H9 (cell line): Measurements from ENCODE around the gene MFSD12. TPM values are rescaled to one million over a fixed set of nuclear protein-coding genes. Genes with fewer than 3 reads are reported as not detected.

Experiments used
- DNase-seq: peaks from one replicate; pipeline ENCODE4 v3.0.0-alpha.2; 2017
- H2AFZ ChIP-seq: one replicate; pipeline ENCODE4 v1.6.1; 2013; ENCODE audit warnings: mild to moderate bottlenecking, low read length, control low read depth, moderate library complexity
- H2AK5ac ChIP-seq: 2 replicates; pipeline ENCODE4 v1.6.1; 2013; ENCODE audit warnings: low read length, control low read depth, mixed read lengths; ENCODE audit not compliant: insufficient read length
- H2BK120ac ChIP-seq: one replicate; pipeline ENCODE4 v1.6.1; 2013; ENCODE audit warnings: low read depth, mild to moderate bottlenecking, low read length, control low read depth, inconsistent platforms; ENCODE audit not compliant: poor library complexity, severe bottlenecking
- H2BK12ac ChIP-seq: 2 replicates; pipeline ENCODE4 v1.6.1; 2013; ENCODE audit warnings: low read length, control low read depth, mixed read lengths, low read depth; ENCODE audit not compliant: insufficient read length
- H2BK15ac ChIP-seq: 2 replicates; pipeline ENCODE4 v1.6.1; 2013; ENCODE audit warnings: low read depth, low read length, control low read depth
- H2BK20ac ChIP-seq: one replicate; pipeline ENCODE4 v1.6.1; 2013; ENCODE audit warnings: low read depth, mild to moderate bottlenecking, low read length, control low read depth, inconsistent platforms; ENCODE audit not compliant: poor library complexity, severe bottlenecking
- H2BK5ac ChIP-seq: 2 replicates; pipeline ENCODE4 v1.6.1; 2013; ENCODE audit warnings: low read length, control low read depth, mixed read lengths; ENCODE audit not compliant: insufficient read length
- H3K14ac ChIP-seq: 2 replicates; pipeline ENCODE4 v1.6.1; 2013; ENCODE audit warnings: low read length, control low read depth; ENCODE audit not compliant: insufficient read depth
- H3K18ac ChIP-seq: 2 replicates; pipeline ENCODE4 v1.6.1; 2013; ENCODE audit warnings: low read depth, mild to moderate bottlenecking, mixed read lengths, low read length, control low read depth; ENCODE audit not compliant: insufficient read length
- H3K23ac ChIP-seq: 2 replicates; pipeline ENCODE4 v1.6.1; 2013; ENCODE audit warnings: low read length, control low read depth, mixed read lengths, low read depth; ENCODE audit not compliant: insufficient read length
- H3K23me2 ChIP-seq: 2 replicates; pipeline ENCODE4 v1.6.1; 2013; ENCODE audit warnings: low read depth, mild to moderate bottlenecking, mixed read lengths, low read length, control low read depth; ENCODE audit not compliant: insufficient read length, poor library complexity, severe bottlenecking
- H3K27ac ChIP-seq: 2 replicates; pipeline ENCODE4 v1.5.1; 2013; ENCODE audit warnings: low read length, control low read depth, mixed read lengths, low read depth; ENCODE audit not compliant: insufficient read length
- H3K27me3 ChIP-seq: 2 replicates; pipeline ENCODE4 v1.6.1; 2013; ENCODE audit warnings: low read length, control low read depth, inconsistent platforms; ENCODE audit not compliant: insufficient read depth
- H3K4ac ChIP-seq: 2 replicates; pipeline ENCODE4 v1.6.1; 2013; ENCODE audit warnings: low read depth, mild to moderate bottlenecking, control low read depth, inconsistent platforms, low read length, moderate library complexity
- H3K4me1 ChIP-seq: 2 replicates; pipeline ENCODE4 v1.6.1; 2013; ENCODE audit warnings: low read length, control low read depth, inconsistent platforms; ENCODE audit not compliant: insufficient read depth
- H3K4me2 ChIP-seq: 2 replicates; pipeline ENCODE4 v1.6.1; 2013; ENCODE audit warnings: low read length, control low read depth, mixed read lengths; ENCODE audit not compliant: insufficient read length, insufficient read depth
- H3K56ac ChIP-seq: 2 replicates; pipeline ENCODE4 v1.6.1; 2013; ENCODE audit warnings: low read depth, mild to moderate bottlenecking, mixed read lengths, low read length, control low read depth; ENCODE audit not compliant: insufficient read length
- H3K79me1 ChIP-seq: 2 replicates; pipeline ENCODE4 v1.6.1; 2013; ENCODE audit warnings: low read depth, mild to moderate bottlenecking, moderate library complexity, low read length, control low read depth, inconsistent platforms; ENCODE audit not compliant: insufficient read depth, poor library complexity, severe bottlenecking
- H3K79me2 ChIP-seq: 2 replicates; pipeline ENCODE4 v1.6.1; 2013; ENCODE audit warnings: low read length, control low read depth, inconsistent platforms; ENCODE audit not compliant: insufficient read depth
- H3K9ac ChIP-seq: 2 replicates; pipeline ENCODE4 v1.6.1; 2013; ENCODE audit warnings: low read length, control low read depth, mixed read lengths; ENCODE audit not compliant: insufficient read length; ENCODE audit errors: extremely low read depth
- H3K9me3 ChIP-seq: one replicate; pipeline ENCODE4 v1.6.1; 2013; ENCODE audit warnings: low read depth, low read length, inconsistent platforms; ENCODE audit not compliant: control insufficient read depth
- H3T11ph ChIP-seq: one replicate; pipeline ENCODE4 v1.6.1; 2013; ENCODE audit warnings: mild to moderate bottlenecking, low read length, control low read depth, inconsistent platforms
- H4K20me1 ChIP-seq: one replicate; pipeline ENCODE4 v1.6.1; 2013; ENCODE audit not compliant: control insufficient read depth, insufficient read length, insufficient read depth
- H4K5ac ChIP-seq: 2 replicates; pipeline ENCODE4 v1.6.1; 2013; ENCODE audit warnings: low read depth, mild to moderate bottlenecking, mixed read lengths, low read length, control low read depth; ENCODE audit not compliant: insufficient read length
- H4K8ac ChIP-seq: replicated peaks from 2 replicates; pipeline ENCODE4 v1.6.1; 2013; ENCODE audit warnings: low read length, control low read depth, mixed read lengths, low read depth; ENCODE audit not compliant: insufficient read length
- H4K91ac ChIP-seq: 2 replicates; pipeline ENCODE4 v1.6.1; 2013; ENCODE audit warnings: low read depth, mild to moderate bottlenecking, moderate library complexity, mixed read lengths, low read length, control low read depth; ENCODE audit not compliant: insufficient read length
- H3K27ac Mint-ChIP-seq, 3 experiments: 2 replicates in 2 of 3; 3 replicates in 1 of 3; pipeline ENCODE4 v1.8.0; 2020 to 2021; ENCODE audit warnings: mixed read lengths in 3 of 3, mild to moderate bottlenecking in 1 of 3, moderate library complexity in 1 of 3
- H3K27me3 Mint-ChIP-seq: 2 replicates; pipeline ENCODE4 v1.8.0; 2021; ENCODE audit warnings: low read depth, mild to moderate bottlenecking, moderate library complexity, mixed read lengths
- H3K36me3 Mint-ChIP-seq, 3 experiments: 2 replicates in 2 of 3; 3 replicates in 1 of 3; pipeline ENCODE4 v1.8.0; 2020 to 2021; ENCODE audit warnings: low read depth in 3 of 3, mixed read lengths in 3 of 3; ENCODE audit not compliant: insufficient read depth in 1 of 3
- H3K4me1 Mint-ChIP-seq, 2 experiments: 2 replicates each; pipeline ENCODE4 v1.8.0; 2020; ENCODE audit warnings: mixed read lengths in 2 of 2
- H3K4me3 Mint-ChIP-seq, 2 experiments: 2 replicates in 1 of 2; 3 replicates in 1 of 2; pipeline ENCODE4 v1.8.0; 2020 to 2021; ENCODE audit warnings: mild to moderate bottlenecking in 2 of 2, mixed read lengths in 2 of 2, moderate library complexity in 1 of 2
- H3K9me3 Mint-ChIP-seq, 2 experiments: 2 replicates in 1 of 2; 3 replicates in 1 of 2; pipeline ENCODE4 v1.8.0; 2020; ENCODE audit warnings: mild to moderate bottlenecking in 2 of 2, mixed read lengths in 2 of 2, moderate library complexity in 1 of 2
- CTCF ChIP-seq: fragments of 200-600 bp; sonication (generic); conservative IDR thresholded peaks from 3 replicates; pipeline ENCODE4 v1.8.0; 2021; ENCODE audit warnings: antibody characterized with exemption, mild to moderate bottlenecking
- WGBS: extraction: QIAGEN DNeasy Blood & Tissue Kit; methylation state at CpG from one replicate; pipeline ENCODE4 v1.1.7; 2013; ENCODE audit warnings: missing lambda C conversion rate, low lambda C conversion rate, mixed read lengths; ENCODE audit not compliant: insufficient read length; ENCODE audit errors: extremely low coverage; 5-methylcytosine and 5-hydroxymethylcytosine counted together
- total RNA-seq: library from RNA; stranded (reverse); gene quantifications from 2 replicates; pipeline ENCODE4 v1.2.1, GENCODE V29; 2021

The MFSD12 gene
- total RNA-seq, 1 experiment from 2014 or later = 58.8 TPM

- Histone ChIP-seq H3K18ac (no peak overlapping the region), H3K23me2 (peaks cover 20% of the 10 kb centered on the region), H4K91ac (no peak overlapping the region), H3K4me2 (no peak overlapping the region), H3K9me3 (no peaks in the 10 kb centered on the region), H4K5ac (no peak overlapping the region), H2BK120ac (no peak overlapping the region), H3T11ph (no peak overlapping the region), H2BK12ac (no peak overlapping the region), H3K23ac (no peak overlapping the region), H3K27me3 (no peaks in the 10 kb centered on the region), H2AFZ (no peak overlapping the region), H3K4me1 (no peaks in the 10 kb centered on the region), H2AK5ac (no peak overlapping the region), H3K56ac (no peak overlapping the region), H4K8ac (no peak overlapping the region), H3K79me2 (peaks cover 5% of the 10 kb centered on the region; the same call in 1 of the 2 replicates), H2BK15ac (no peak overlapping the region), H3K4ac (no peak overlapping the region), H3K79me1 (no peaks in the 10 kb centered on the region), H3K14ac (no peak overlapping the region), H3K27ac (no peak overlapping the region), H4K20me1 (no peaks in the 10 kb centered on the region), H2BK20ac (no peak overlapping the region), H2BK5ac (no peak overlapping the region), H3K9ac (no peak overlapping the region)
- WGBS = no CpG with 5 or more reads among the region's 5 CpGs
- TF ChIP-seq CTCF = no peak
- H3K9me3 Mint-ChIP-seq = no peaks in the 10 kb centered on the region; a peak in 1 of 5 replicates
- H3K4me3 Mint-ChIP-seq = peak overlapping the region; percentile 50 to 79; a peak in 3 of 5 replicates
- DNase-seq = no peak
- H3K4me1 Mint-ChIP-seq = peaks cover 19 to 41% of the 10 kb centered on the region in 2 experiments
- H3K36me3 Mint-ChIP-seq = peaks cover 6 to 14% (median 11%) of the 10 kb centered on the region in 3 experiments; a peak in 6 of 7 replicates
- H3K27me3 Mint-ChIP-seq = no peaks in the 10 kb centered on the region
- peak overlapping the region in 2 of 3 experiments; percentile 33 to 99; a peak in 4 of 7 replicates for H3K27ac Mint-ChIP-seq
Measured at GRCh38 chr19:3504735-3505134, 52.7 kb downstream of the MFSD12 start.
